ENCODE results near the gene COL5A3.

- TF ChIP-seq POLR2A (IDR thresholded peaks at IDR 0.05) (peak in 1 of 2 donors; percentile 34), CTCF (IDR thresholded peaks at IDR 0.05) (no peak), EP300 (IDR thresholded peaks at IDR 0.05) (no peak), POLR2AphosphoS5 (IDR thresholded peaks at IDR 0.05) (peak; percentile 30)
Measured at GRCh38 chr19:10010247-10010691, at the start of gene COL5A3.

All from gastroesophageal sphincter (tissue), 3 donors.